SJCRH30 (cell line): ENCODE results near the gene MUC7. TPM values are rescaled to one million over a fixed set of nuclear protein-coding genes. Genes with fewer than 3 reads are reported as not detected.

Experiments
- DNase-seq, 2 experiments: peaks; one replicate each; pipeline ENCODE4 v3.0.0-alpha.2; 2015 to 2020
- H3K27ac ChIP-seq: fragments of 250-450 bp; sonication (Bioruptor Pico); 2 replicates; pipeline ENCODE4 v1.5.1; 2020; ENCODE audit warnings: mild to moderate bottlenecking, moderate library complexity
- H3K27me3 ChIP-seq: fragments of 250-450 bp; sonication (Bioruptor Pico); 2 replicates; pipeline ENCODE4 v1.5.1; 2020; ENCODE audit warnings: mild to moderate bottlenecking, moderate library complexity
- H3K36me3 ChIP-seq: fragments of 250-450 bp; sonication (Bioruptor Pico); 2 replicates; pipeline ENCODE4 v1.5.1; 2020; ENCODE audit warnings: mild to moderate bottlenecking, moderate library complexity
- H3K4me1 ChIP-seq: fragments of 250-450 bp; sonication (Bioruptor Pico); 2 replicates; pipeline ENCODE4 v1.5.1; 2020; ENCODE audit warnings: mild to moderate bottlenecking, moderate library complexity
- H3K4me3 ChIP-seq: fragments of 250-450 bp; sonication (Bioruptor Pico); 2 replicates; pipeline ENCODE4 v1.5.1; 2020; ENCODE audit warnings: mild to moderate bottlenecking, moderate library complexity
- H3K9me3 ChIP-seq: fragments of 250-450 bp; sonication (Bioruptor Pico); replicated peaks from 2 replicates; pipeline ENCODE4 v1.5.1; 2020; ENCODE audit warnings: mild to moderate bottlenecking, moderate library complexity
- total RNA-seq: library from RNA; depleted of rRNA; stranded (reverse); fragments of >200 nt; shearing (Covaris generic); gene quantifications from 2 replicates; pipeline ENCODE4 v1.2.3, GENCODE V29; 2014; rRNA removed

MUC7 gene
- total RNA-seq, 1 experiment from 2014 or later = 0.06 TPM

- Histone ChIP-seq H3K9me3 (no peaks in the 10 kb centered on the region), H3K27me3 (no peaks in the 10 kb centered on the region), H3K4me3 (no peak overlapping the region), H3K4me1 (no peaks in the 10 kb centered on the region), H3K36me3 (no peaks in the 10 kb centered on the region), H3K27ac (no peak overlapping the region)
- DNase-seq = no peak
Observed at GRCh38 chr4:70511365-70511764, 39.4 kb downstream of the MUC7 start.

- H3K4me3 ChIP-seq = no peak overlapping the region
- no peaks in the 10 kb centered on the region for H3K4me1 ChIP-seq
- H3K9me3 ChIP-seq = no peaks in the 10 kb centered on the region
- DNase-seq = no peak
- H3K36me3 ChIP-seq = no peaks in the 10 kb centered on the region
- H3K27me3 ChIP-seq = no peaks in the 10 kb centered on the region
- no peak overlapping the region for H3K27ac ChIP-seq
Observed at GRCh38 chr4:70515367-70516250, 43.6 kb downstream of the MUC7 start.

DNA sequence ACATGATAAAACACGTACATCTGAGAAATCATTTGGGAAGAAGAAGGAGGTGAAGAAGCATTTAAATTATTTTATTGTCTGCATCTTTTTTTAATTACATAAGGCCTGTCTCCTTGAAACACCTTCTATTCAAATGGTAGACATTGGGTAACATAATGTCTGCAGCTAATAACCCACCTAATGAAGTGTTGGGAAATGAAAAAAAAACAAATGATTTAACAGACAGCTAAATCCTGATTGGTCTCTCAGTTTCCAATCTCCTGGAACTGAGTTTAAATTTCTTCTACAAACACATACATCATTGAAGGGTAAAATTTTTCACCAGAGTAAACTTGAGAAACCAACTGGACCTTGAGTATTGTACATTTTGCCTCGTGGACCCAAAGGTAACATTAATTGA lies 46.3 kb downstream of the MUC7 start, which contains the start of gene AMTN:
TSS of gene AMTN (plus strand) at position 301 of the 400 bp plus-strand sequence. CDS start 209 bp downstream, outside the sequence.
- no peaks in the 10 kb centered on the region for H3K36me3 ChIP-seq
- 0 out of 2 replicates have a peak, but pooled peaks cover 4% of the 10 kb centered on the region for H3K4me1 ChIP-seq
- H3K9me3 ChIP-seq = no peaks in the 10 kb centered on the region
- no peak within 1 kb of the TSS for H3K4me3 ChIP-seq
- H3K27me3 ChIP-seq = no peaks in the 10 kb centered on the region
- no peak for DNase-seq
- H3K27ac ChIP-seq = no peak within 1 kb of the TSS

GRCh38 chr4:70518716-70519115 lies 46.7 kb downstream of the MUC7 start:
- no peak overlapping the region for H3K27ac ChIP-seq
- DNase-seq = no peak
- no peak overlapping the region for H3K4me3 ChIP-seq
- H3K36me3 ChIP-seq = no peaks in the 10 kb centered on the region
- H3K27me3 ChIP-seq = no peaks in the 10 kb centered on the region
- H3K9me3 ChIP-seq = no peaks in the 10 kb centered on the region
- 0 out of 2 replicates have a peak, but pooled peaks cover 4% of the 10 kb centered on the region for H3K4me1 ChIP-seq

- H3K9me3 ChIP-seq = no peaks in the 10 kb centered on the region
Observed at GRCh38 chr4:70522626-70523025, 50.6 kb downstream of the MUC7 start.

GRCh38 chr4:70530997-70531396 lies 59.0 kb downstream of the MUC7 start:
- no peaks in the 10 kb centered on the region for H3K27me3 ChIP-seq
- no peaks in the 10 kb centered on the region for H3K9me3 ChIP-seq
- H3K27ac ChIP-seq = no peak overlapping the region
- no peaks in the 10 kb centered on the region for H3K36me3 ChIP-seq
- H3K4me1 ChIP-seq = no peaks in the 10 kb centered on the region
- no peak for DNase-seq
- no peak overlapping the region for H3K4me3 ChIP-seq

More at GRCh38 chr4:70522626-70523025, 50.6 kb downstream of the MUC7 start:
- Histone ChIP-seq H3K27ac (no peak overlapping the region), H3K36me3 (no peaks in the 10 kb centered on the region), H3K4me1 (0 out of 2 replicates have a peak, but pooled peaks cover 4% of the 10 kb centered on the region), H3K4me3 (no peak overlapping the region), H3K27me3 (no peaks in the 10 kb centered on the region; the same call in 1 of the 2 replicates)
- no peak for DNase-seq

DNA sequence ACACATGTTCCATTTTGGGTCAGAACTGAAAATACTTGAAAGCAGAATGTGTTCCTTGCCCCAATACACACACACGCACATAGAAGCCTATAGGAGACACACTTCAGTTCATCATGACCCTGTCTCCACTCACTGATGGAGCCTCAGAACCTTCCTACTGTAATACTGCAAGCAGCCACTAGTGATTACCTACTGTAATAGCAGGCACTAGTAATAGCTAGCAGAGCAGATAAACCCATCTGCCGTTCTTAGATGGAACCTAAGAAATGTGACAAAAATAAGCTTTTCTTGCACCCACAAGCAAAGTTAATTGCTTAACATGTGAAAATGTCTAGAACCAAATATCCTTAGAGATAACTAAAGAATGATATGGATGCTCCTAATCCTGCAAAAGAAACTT lies 60.0 kb downstream of the MUC7 start:
- H3K4me1 ChIP-seq = no peaks in the 10 kb centered on the region
- H3K9me3 ChIP-seq = no peaks in the 10 kb centered on the region
- no peaks in the 10 kb centered on the region for H3K27me3 ChIP-seq
- no peak for DNase-seq
- H3K27ac ChIP-seq = no peak overlapping the region
- H3K4me3 ChIP-seq = no peak overlapping the region
- no peaks in the 10 kb centered on the region for H3K36me3 ChIP-seq

Other genes starting within 250 kb of the MUC7 start
- gene FDCSP, start 246.1 kb upstream of the MUC7 start, total RNA-seq = not detected in 2 replicates
- not detected in 2 replicates for gene CSN3, start 229.6 kb upstream of the MUC7 start, total RNA-seq
- not detected in 2 replicates for gene CABS1, start 137.2 kb upstream of the MUC7 start, total RNA-seq
- gene SMR3A, start 111.4 kb upstream of the MUC7 start, total RNA-seq = not detected in 2 replicates
- gene SMR3B, start 89.1 kb upstream of the MUC7 start, total RNA-seq = not detected in 2 replicates
- not detected in 2 replicates for gene OPRPN, start 74.3 kb upstream of the MUC7 start, total RNA-seq
- gene AMTN, start 46.4 kb downstream of the MUC7 start, total RNA-seq = 0.23 and 0.26 TPM in 2 replicates
- 0.10 TPM in 1 of 2 replicates, not detected in the other for gene AMBN, start 120.1 kb downstream of the MUC7 start, total RNA-seq
- not detected in 2 replicates for gene ENAM, start 156.5 kb downstream of the MUC7 start, total RNA-seq
- gene JCHAIN, start 194.3 kb downstream of the MUC7 start, total RNA-seq = not detected in 2 replicates
- gene UTP3, start 216.3 kb downstream of the MUC7 start, total RNA-seq = 30.9 and 31.0 TPM in 2 replicates
- 64.4 and 70.3 TPM in 2 replicates for gene RUFY3, start 249.8 kb downstream of the MUC7 start, total RNA-seq